SH-SY5Y (cell line): ENCODE data around the gene SELENOM.

Experiments used
- GATA2 ChIP-seq: IDR thresholded peaks from 2 replicates; pipeline ENCODE4 v1.6.1; 2011; ENCODE audit warnings: mild to moderate bottlenecking, low read depth, low read length
- GATA3 ChIP-seq: IDR thresholded peaks from 2 replicates; pipeline ENCODE4 v1.6.1; 2011; ENCODE audit warnings: low read depth, mild to moderate bottlenecking, low read length, moderate library complexity

GRCh38 chr22:31103899-31104694 lies 3.3 kb downstream of the SELENOM start:
- TF ChIP-seq GATA2 (no peak), GATA3 (no peak)
